AG20443 (cell line): ENCODE measurements around the gene PKIG.
"Not testable (repeated sequence)": the region's sequence is repeated elsewhere in the genome, so short reads cannot be mapped to it uniquely, and the experiment has no call there.

Experiments
- DNase-seq: peaks from one replicate; pipeline ENCODE4 v3.0.0; 2012; ENCODE audit warnings: low spot score, mixed read lengths

The PKIG gene

GRCh38 chr20:44582311-44583025, at the start of gene PKIG:
Gene PKIG, plus strand, starts transcription at chr20:44582579. Its CDS starts 31,978 bp downstream, at chr20:44614557.
- DNase-seq, result peak; percentile 83

DNA sequence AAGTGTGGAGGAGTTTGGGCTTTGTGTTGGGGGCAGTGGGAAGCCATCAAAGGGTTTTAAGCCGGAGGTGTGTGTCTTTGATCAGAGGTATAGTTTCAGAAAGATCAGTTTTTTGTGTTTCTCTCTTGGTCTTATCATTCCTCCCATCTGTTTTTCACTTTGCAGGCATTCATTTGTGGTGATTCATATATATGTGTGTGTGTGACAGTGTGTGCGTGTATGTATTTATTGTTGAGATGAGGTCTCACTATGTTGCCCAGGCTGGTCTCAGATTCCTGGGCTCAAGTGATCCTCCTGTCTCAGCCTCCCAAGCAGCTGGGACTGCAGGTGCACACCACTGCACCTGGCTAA, 49.4 kb upstream of the PKIG start:
- no peak for DNase-seq

DNA sequence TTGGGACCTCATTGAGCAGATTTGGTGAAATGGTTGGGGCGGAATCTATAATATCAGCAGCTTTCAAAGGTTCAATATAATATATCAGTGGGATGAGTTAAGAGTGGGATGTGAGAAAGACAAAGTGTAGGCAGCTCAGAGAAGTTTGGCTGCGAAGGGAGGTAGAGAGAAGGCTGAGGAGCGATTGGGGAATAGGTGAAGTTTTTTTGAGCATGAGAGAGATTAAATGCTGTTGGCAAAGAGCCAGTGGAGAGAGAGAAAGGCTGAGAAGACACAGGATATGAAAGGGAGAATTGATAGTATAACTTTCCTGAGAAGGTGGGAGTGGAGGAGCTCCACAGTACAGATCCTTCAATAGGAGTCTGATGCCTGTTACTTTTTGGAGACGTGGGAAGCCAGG, 48.5 kb upstream of the PKIG start:
- no peak for DNase-seq

DNA sequence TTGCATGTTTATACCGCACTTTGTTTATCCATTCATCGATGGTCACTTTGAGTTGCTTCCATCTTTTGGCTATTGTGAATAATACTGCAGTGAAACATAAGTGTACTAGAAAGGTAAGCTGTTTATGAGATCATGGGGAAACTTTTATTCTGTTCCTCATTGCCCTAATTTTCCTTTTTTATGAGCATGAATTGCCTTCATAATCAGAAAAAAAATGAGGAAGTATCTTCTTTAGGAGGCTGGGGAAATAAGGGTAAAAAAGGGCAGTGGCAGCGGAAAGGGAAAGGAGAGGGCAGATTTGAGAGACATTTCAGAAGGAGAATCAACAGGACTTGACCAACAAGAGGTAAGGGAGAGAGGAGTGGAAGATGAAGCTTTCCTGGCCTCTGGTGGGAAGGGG, 46.2 kb upstream of the PKIG start:
- DNase-seq, result no peak

DNA sequence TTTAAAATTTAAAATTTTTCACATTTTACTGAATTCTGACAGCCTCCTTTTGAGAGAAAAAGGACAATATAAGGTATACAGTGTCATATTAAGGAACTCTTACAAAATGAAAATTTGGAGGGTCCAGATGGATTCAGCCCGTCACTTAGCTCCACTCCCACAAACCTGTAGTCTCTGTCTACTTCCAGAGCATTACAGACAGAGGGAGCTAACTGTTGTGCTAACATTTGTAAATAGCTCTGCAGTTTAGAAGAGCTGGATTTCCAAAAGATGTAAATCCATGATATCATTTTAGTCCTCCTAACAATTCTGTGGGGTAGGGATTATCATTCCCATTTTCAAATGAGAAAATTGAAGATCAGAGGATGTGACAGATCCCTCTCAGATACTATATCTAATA, 44.4 kb upstream of the PKIG start:
- no peak for DNase-seq

DNA sequence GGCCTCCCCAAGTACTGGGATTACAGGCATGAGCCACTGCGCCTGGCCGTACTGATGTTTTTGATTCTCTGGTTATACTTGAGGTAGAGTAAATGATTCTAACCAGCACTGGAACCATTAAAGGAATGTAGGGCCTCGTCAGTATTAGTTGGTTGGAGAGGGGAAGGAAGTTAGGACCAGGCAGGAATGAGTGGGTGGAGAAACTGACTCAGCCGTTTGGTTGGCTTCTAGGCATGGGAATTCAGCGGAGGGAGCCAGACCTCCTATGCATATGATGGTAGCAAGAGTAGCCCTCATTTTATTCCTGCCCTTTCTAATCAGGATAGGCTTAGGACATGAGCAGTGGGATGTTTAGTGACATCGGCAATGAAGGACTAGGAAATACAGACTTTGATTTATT, 41.5 kb upstream of the PKIG start:
- DNase-seq, result peak; percentile 54

GRCh38 chr20:44541992-44542391, 40.4 kb upstream of the PKIG start:
- no peak for DNase-seq

GRCh38 chr20:44542890-44543289, 39.5 kb upstream of the PKIG start:
- DNase-seq, result no peak

- DNase-seq, result no peak
These were observed 39.0 kb upstream of the PKIG start for GRCh38 chr20:44543358-44543757.

DNA sequence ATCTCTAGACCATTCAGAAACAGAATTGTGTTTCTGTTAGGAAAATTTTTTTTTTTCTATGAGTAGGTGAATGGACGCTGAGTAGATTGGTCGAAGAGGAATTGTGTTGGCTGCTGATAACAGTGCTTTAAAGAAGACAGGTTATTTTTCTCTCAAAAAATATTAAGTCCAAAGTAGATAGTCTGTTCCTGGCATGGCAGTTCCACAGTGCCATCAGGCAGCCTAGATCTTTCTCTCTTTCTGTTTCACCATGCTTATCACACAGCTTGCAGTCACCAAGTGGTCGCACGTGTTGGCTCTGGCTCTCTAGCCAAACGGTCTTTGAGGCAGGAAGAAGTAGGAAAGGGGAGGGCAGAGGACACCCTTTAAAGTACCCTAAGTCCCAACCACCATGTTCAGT, 38.1 kb upstream of the PKIG start:
- no peak for DNase-seq

DNA sequence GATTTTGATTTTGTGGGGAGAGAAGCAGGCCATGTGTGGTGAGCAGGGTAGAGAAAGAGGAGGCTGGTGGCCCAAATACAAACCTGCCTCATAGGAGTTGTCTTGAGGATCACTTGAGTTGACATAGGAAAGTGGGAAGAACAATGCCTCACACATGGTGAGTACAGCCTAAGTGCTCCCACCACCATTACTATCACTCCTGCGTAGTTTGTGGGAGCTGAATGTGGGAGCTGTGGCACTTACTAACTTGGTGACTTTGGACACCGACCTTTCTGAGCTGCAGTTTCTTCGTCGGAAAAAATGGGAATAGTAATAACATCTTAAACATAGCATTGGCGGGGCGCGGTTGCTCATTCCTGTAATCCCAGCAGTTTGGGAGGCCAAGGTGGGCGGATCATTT, 35.0 kb upstream of the PKIG start:
- no peak for DNase-seq

- DNase-seq, result no peak
These were observed 33.3 kb upstream of the PKIG start for GRCh38 chr20:44549123-44549522.

DNA sequence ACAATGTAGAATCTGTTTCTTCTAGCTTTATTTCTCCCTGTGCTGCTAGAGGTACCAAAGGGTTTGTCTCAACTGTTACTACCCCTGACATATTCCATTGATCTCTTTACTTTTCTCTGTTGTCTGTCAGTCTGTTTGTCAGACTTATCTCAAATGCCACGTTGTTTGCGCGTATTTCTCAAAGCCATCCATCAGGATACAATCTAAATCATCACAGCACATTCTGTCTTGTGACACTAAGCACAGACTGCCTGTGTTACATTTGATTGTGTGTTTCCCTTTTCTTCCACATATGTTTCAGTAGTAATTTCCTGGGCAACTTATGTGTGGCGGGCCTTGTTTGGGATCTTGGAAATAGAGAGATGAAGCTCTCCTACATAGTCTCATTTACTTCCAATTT, 30.3 kb upstream of the PKIG start:
- no peak for DNase-seq

DNA sequence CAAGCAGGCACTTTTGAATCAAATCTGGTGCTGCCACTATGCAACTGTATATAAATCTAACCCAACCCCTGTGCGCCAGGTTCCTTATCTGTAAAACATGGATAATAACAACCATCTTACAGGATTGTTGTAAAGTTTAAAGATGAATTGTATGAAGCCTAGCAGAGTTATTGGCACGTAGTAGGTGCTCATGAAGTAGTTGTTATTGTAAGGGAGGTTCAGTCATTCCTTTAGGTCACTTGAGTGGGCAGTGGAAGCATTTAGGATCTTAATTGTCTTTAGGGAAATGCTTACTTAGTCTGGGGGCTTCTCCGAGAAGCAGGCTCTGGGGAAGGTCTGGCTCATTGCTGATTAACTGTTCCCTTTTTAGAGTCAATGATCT, 29.8 kb upstream of the PKIG start:
- DNase-seq, result no peak

- peak; percentile 56 for DNase-seq
These were observed 29.1 kb upstream of the PKIG start for GRCh38 chr20:44552950-44553908.

- no peak for DNase-seq
These were observed 23.1 kb upstream of the PKIG start for GRCh38 chr20:44559302-44559701.

DNA sequence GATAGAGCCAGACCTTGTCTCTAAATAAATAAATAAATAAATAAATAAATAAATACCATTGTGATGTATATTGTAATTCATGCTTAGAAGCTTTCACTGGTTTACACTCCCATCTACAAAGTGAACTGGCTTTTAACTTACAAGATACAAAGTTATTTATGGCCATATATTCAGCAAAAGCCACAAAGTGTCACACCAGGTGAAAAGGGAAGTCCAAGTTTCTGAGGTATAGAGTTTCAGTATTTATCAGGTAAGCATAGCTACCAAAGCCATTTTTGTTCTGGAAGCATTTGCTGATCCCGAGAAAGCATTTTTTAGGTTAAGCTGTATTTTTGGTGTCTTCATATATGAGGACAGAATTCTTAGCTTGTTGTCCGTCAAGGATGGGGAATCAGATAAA, 22.1 kb upstream of the PKIG start:
- no peak for DNase-seq

DNA sequence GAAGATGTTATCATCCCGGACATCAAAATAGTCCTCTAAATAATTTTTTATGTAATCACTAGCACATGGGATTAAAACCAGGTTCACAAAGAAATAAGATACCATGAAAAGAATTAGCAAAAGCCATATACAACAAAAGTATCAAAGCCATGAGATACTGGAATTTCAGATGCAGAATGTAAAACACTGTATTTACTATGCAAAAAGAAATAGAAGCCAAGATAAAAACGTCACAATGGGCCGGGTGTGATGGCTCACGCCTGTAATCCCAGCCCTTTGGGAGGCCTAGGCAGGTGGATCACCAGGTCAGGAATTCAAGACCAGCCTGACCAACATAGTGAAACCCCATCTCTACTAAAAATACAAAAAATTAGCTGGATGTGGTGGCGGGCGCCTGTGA, 21.6 kb upstream of the PKIG start:
- DNase-seq, result not testable (repeated sequence)

GRCh38 chr20:44561876-44562275, 20.5 kb upstream of the PKIG start:
- DNase-seq, result no peak

GRCh38 chr20:44566018-44566417, 16.4 kb upstream of the PKIG start:
- DNase-seq, result no peak

DNA sequence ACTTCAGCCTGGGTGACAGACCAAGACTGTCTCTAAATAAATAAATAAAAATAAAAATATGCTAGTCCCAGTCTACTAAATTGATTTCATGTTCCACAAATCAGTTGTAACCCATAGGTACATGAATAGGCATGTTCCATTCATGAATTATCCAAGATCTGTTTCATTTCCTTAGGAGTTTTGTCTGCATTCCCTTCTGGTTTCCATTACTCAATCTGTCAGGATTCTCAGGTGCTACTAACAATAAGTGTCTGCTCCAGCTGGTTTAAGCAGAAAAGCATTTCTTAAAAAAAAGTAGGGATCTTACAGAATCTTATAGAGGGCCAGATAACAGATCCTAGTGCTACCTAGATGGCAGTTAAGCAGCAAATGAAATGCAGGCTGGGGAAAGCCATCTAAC, 15.6 kb upstream of the PKIG start:
- DNase-seq, result no peak

GRCh38 chr20:44570367-44570766, 12.0 kb upstream of the PKIG start:
- DNase-seq, result no peak

DNA sequence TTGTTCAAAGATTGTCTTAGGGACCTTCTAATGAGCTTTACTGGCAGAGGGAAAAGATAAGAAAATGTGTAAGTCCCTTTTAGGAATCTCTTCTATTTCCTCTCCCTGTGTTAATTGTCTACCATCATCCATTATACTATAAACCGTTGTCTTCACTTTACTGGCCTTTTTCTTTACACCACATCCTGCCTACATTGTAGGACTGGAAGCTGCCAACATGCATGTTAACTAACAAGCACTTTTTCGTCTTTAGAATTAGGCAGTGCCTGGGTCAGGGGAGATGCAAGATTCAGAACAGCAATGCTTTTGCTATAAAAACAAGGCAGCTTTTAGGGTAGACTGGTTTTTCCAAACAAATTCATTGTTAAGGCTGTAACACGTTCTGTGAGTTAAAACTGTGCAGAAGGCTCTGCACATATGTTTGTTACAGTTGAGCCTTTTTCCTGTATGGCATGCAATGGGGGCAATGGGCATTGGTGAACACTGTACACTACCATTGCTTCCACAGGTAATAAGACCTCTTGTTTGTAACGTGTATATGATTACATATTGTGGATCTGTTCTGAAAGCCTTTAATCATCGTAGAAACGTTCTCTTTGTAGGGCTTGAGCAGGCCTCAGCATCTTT, 10.9 kb upstream of the PKIG start:
- no peak for DNase-seq
